Osteocyte (in vitro differentiated cells): ENCODE data around the gene INTU. TPM values are rescaled to one million over a fixed set of nuclear protein-coding genes. Genes with fewer than 3 reads are reported as not detected.

ENCODE experiments used
- DNase-seq: peaks from one replicate; pipeline ENCODE4 v3.0.0; 2021; ENCODE audit warnings: mixed read lengths; ENCODE audit not compliant: unreplicated experiment; ENCODE audit errors: extremely low spot score
- H3K27ac Mint-ChIP-seq: one replicate; pipeline ENCODE4 v1.8.0; 2021; ENCODE audit warnings: mild to moderate bottlenecking, mixed read lengths; ENCODE audit not compliant: unreplicated experiment
- H3K27me3 Mint-ChIP-seq: one replicate; pipeline ENCODE4 v1.8.0; 2021; ENCODE audit warnings: mixed read lengths; ENCODE audit not compliant: unreplicated experiment
- H3K36me3 Mint-ChIP-seq: one replicate; pipeline ENCODE4 v1.8.0; 2021; ENCODE audit warnings: mixed read lengths; ENCODE audit not compliant: unreplicated experiment
- H3K4me1 Mint-ChIP-seq: one replicate; pipeline ENCODE4 v1.8.0; 2021; ENCODE audit warnings: mixed read lengths; ENCODE audit not compliant: unreplicated experiment
- H3K4me3 Mint-ChIP-seq: one replicate; pipeline ENCODE4 v1.8.0; 2021; ENCODE audit warnings: mild to moderate bottlenecking, moderate library complexity, mixed read lengths; ENCODE audit not compliant: unreplicated experiment
- H3K9me3 Mint-ChIP-seq: one replicate; pipeline ENCODE4 v1.8.0; 2021; ENCODE audit warnings: mixed read lengths; ENCODE audit not compliant: unreplicated experiment
- CTCF ChIP-seq: fragments of 200-600 bp; sonication (generic); IDR thresholded peaks from 2 replicates; pipeline ENCODE4 v1.5.0; 2021; ENCODE audit warnings: antibody characterized with exemption, mild to moderate bottlenecking, moderate library complexity
- total RNA-seq: library from RNA; stranded (reverse); gene quantifications from 2 replicates; pipeline ENCODE4 v1.2.1, GENCODE V29; 2021

Gene INTU
- total RNA-seq, 1 donor from 2014 or later: 6.0 TPM

- no peak for DNase-seq
- Mint-ChIP-seq H3K4me1 (no peaks in the 10 kb centered on the region), H3K9me3 (peaks cover 6% of the 10 kb centered on the region), H3K36me3 (peaks cover 8% of the 10 kb centered on the region), H3K27me3 (no peaks in the 10 kb centered on the region), H3K4me3 (no peak overlapping the region), H3K27ac (no peak overlapping the region)
- TF ChIP-seq CTCF: no peak
These were observed 36.9 kb downstream of the INTU start for GRCh38 chr4:127669691-127670090.

- H3K4me1 Mint-ChIP-seq: no peaks in the 10 kb centered on the region
- H3K4me3 Mint-ChIP-seq: no peak overlapping the region
These were observed 39.4 kb downstream of the INTU start for GRCh38 chr4:127672111-127672510.

GRCh38 chr4:127685292-127685691, 52.5 kb downstream of the INTU start:
- H3K36me3 Mint-ChIP-seq: peaks cover 3% of the 10 kb centered on the region
- no peaks in the 10 kb centered on the region for H3K9me3 Mint-ChIP-seq
- DNase-seq: no peak
- no peaks in the 10 kb centered on the region for H3K27me3 Mint-ChIP-seq
- H3K4me1 Mint-ChIP-seq: peaks cover 3% of the 10 kb centered on the region
- no peak overlapping the region for H3K27ac Mint-ChIP-seq
- TF ChIP-seq CTCF: no peak
- no peak overlapping the region for H3K4me3 Mint-ChIP-seq

More at GRCh38 chr4:127672111-127672510, 39.4 kb downstream of the INTU start:
- Mint-ChIP-seq H3K36me3 (peaks cover 2% of the 10 kb centered on the region), H3K9me3 (no peaks in the 10 kb centered on the region), H3K27ac (no peak overlapping the region), H3K27me3 (no peaks in the 10 kb centered on the region)
- no peak for DNase-seq
- TF ChIP-seq CTCF: no peak

GRCh38 chr4:127686658-127687057, 53.9 kb downstream of the INTU start:
- TF ChIP-seq CTCF: no peak
- Mint-ChIP-seq H3K4me1 (peaks cover 3% of the 10 kb centered on the region), H3K27ac (no peak overlapping the region), H3K36me3 (peaks cover 6% of the 10 kb centered on the region), H3K4me3 (no peak overlapping the region), H3K9me3 (peaks cover 3% of the 10 kb centered on the region), H3K27me3 (no peaks in the 10 kb centered on the region)
- DNase-seq: no peak

- no peak overlapping the region for H3K4me3 Mint-ChIP-seq
- DNase-seq: no peak
- no peaks in the 10 kb centered on the region for H3K27me3 Mint-ChIP-seq
- peaks cover 9% of the 10 kb centered on the region for H3K9me3 Mint-ChIP-seq
- H3K4me1 Mint-ChIP-seq: peaks cover 3% of the 10 kb centered on the region
- H3K27ac Mint-ChIP-seq: no peak overlapping the region
- TF ChIP-seq CTCF: no peak
- peaks cover 13% of the 10 kb centered on the region for H3K36me3 Mint-ChIP-seq
These were observed 54.8 kb downstream of the INTU start for GRCh38 chr4:127687580-127687979.
